Activated naive CD4-positive, alpha-beta T cell treated with Interleukin-2 at 50 U/mL for 16 hours (primary cell): Measurements from ENCODE around the gene ZNF18.
"Not testable (repeated sequence)": the region's sequence is repeated elsewhere in the genome, so short reads cannot be mapped to it uniquely, and the experiment has no call there.

Experiments used
- DNase-seq: peaks from one replicate; pipeline ENCODE4 v3.0.0-alpha.2; 2020

The ZNF18 gene

DNA sequence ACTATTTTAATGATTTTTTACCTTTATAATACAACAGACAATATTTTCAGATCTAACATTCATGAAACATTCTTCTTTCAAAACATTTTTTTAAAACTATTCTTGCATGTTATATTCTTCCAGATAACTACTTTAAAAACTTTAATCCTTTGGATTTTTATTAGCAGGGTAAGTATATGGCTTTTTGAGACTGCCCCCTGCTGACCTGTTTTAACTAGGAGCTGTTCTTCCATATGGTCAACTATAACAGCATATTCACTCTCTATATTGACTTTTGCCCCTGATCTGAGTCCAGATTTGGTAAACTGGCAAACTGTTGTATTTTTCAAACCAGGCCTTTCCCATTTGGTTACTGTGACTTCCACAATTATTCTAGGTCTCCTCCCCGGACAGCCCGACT is 16.5 kb downstream of the ZNF18 start:
- DNase-seq, result no peak

DNA sequence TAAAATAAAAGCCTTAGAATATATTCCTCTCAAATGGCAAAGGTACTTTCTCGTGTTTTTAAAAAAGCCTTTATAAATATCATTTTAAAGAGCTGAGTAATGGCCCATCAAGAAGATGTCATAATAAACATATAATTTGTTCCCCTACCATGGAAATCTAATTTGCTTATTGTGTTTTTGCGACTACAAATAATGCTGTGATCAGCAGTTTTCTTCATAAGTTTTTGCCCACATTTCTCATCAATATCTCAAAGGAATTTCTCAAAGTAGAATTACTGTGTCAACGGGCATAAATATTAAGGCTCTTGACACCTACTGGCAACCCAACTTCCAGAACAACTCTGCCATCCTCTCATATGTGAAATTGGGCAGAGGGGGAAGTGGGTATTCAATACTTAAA is 17.5 kb downstream of the ZNF18 start:
- DNase-seq, result no peak

GRCh38 chr17:11972741-11973140 is 24.5 kb downstream of the ZNF18 start:
- DNase-seq, result not testable (repeated sequence)

DNA sequence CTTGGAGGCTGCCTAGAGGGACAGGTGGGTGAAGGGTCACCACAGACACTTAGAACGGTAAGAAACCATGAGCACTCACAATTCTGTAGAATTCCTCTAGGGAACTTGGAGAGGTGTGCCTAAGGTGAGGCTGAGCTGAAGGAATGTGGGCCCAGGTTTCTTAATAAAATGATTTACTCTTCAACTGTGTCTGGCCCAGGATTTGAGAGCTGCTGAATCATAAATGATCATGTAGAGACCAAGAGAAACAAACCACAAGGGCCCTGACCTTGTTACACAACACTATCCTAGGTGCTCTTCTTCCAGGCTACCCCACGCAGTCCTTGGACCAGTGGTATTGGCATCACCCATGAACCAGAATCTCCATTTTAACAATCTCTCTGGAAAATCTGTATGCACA is 27.7 kb downstream of the ZNF18 start:
- no peak for DNase-seq

GRCh38 chr17:11954936-11955335 is 42.3 kb downstream of the ZNF18 start:
- DNase-seq, result no peak

DNA sequence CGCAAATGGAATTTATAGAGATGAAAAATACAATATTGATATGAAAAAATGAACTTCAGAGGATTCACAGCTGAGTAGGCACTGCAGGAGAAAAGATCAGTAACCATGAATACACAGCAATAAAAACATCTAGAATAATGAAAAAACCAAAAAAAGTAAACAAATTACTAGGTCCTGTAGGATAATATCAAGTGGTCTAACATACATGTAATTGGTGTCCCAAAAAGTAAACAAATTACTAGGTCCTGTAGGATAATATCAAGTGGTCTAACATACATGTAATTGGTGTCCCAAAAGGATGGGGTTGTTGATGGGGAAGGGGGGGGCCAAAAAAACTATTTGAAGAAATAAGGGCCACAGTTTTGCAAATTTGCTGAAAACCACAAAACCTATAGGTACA is 43.4 kb downstream of the ZNF18 start:
- DNase-seq, result no peak

DNA sequence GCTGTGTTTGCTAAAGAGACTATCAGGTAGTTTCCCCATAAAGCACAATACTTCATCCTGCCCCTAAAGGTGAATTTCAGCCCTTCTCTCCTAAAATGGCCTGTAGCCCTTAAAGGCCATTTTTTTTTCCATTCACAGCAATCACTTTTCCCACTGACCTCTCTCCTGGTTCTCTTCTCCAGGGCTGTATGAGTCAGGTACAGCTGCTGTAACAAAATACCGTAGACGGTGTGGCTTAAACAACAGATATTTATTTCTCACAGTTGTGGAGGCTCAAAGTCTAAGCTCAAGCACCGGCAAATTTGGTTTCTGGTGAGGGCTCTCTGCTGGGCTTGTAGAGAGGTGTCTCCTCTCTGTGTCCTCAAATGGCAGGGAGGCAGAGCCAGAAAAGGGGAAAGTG is 44.7 kb downstream of the ZNF18 start:
- DNase-seq, result no peak

DNA sequence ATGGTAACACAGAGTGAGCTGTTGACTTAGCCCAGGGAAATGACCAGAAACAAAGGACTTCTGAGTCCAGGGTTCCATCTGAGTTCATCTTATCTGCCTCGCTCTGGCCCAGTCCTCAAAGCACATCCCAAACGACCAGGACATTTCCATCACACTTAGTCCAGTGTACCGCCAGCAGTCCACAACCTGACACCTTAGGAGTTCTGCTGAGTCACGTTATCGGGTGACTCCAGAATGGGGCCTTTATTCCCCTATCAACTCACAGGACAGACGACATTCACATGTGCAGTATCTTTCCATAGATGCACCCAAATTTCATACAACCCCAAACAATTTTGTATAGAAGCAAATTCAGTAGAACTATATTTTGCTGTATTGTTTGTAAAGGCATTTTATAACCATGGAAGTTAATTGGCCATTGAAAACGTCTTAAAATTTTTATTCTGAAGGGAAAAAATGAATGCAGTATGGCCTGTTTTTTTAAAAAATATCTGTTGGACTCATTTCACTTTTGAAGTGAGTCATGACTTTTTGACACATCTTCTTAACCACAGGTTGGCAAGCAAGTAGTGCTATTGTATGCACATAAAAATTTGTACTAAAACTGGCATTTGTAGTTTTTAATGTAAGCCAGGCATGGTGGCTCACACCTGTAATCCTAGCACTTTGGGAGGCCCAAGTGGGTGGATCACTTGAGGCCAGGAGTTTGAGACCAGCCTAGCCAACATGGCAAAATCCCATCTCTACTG is 46.3 kb downstream of the ZNF18 start:
- DNase-seq, result no peak

DNA sequence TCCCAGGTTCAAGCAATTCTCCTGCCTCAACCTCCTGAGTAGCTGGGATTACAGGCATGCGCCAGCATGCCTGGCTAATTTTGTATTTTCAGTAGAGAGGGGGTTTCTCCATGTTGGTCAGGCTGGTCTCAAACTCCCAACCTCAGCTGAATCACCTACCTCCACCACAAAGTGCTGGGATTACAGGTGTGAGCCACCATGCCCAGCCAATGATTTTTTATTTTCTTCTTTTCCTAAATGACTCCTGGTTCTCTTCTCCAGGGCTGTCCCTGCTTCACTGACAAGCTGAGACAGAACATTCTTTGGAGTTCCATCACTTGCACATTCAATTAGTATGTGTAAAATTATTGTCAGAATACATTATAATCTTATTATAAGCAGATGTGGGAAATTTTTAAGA is 47.7 kb downstream of the ZNF18 start:
- DNase-seq, result not testable (repeated sequence)

GRCh38 chr17:11948789-11949188 is 48.5 kb downstream of the ZNF18 start:
- no peak for DNase-seq

DNA sequence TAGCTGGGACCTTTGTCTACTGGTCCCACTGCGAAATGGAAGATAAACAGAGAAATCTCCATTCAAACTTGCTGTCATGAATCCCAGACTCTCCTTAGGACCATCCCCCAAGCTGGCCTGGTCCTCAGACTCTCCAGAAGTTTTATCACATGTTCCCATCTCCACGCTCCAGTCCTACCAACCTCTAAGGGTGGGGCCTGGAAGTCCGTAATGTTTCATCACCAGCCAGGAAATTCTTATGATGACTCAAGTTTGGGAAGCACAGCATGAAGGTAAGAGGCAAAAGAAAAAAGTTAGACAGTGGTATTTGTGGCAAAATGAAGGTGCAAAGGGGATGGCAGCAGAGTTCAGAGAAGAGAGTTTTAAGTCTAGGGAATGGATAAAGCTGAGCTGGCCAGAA is 52.7 kb downstream of the ZNF18 start:
- no peak for DNase-seq

GRCh38 chr17:11943759-11944347 is 53.4 kb downstream of the ZNF18 start:
- no peak for DNase-seq

DNA sequence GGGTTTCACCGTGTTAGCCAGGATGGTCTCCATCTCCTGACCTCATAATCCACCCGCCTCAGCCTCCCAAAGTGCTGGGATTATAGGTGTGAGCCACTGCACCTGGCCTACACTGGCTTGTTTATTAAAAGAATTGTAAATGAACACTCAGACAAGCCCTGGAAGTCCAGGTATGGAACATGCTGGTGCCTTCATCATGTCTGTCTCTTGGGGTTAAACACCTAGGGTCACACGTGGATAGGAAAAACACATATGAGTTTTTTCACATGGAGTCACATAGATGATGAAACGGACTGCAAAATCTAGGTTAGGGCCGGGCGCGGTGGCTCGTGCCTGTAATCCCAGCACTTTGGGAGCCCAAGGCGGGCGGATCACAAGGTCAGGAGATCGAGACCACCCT is 54.2 kb downstream of the ZNF18 start:
- not testable (repeated sequence) for DNase-seq

DNA sequence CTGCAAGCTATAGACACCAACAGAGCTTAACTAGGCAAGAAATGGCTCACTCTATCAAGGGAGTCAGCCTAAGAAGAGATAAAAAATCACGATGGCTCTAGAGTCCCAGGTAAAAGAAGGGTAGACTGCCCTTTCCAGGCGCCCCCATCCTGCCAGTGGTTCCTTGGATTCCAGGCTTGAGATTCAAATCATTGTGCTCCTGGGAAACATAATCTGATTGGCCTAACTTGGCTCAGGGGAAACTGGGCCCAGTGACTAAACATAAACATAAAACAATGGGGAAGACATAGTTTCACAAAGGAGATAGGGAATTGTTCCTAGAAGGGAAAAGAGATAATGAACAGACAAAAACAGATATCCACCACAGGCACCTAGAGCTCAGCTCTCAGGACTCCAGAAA is 56.4 kb downstream of the ZNF18 start:
- DNase-seq, result no peak

- DNase-seq, result no peak
Measured at GRCh38 chr17:11935734-11936406, 61.4 kb downstream of the ZNF18 start.

GRCh38 chr17:11932337-11932898 is 64.9 kb downstream of the ZNF18 start:
- DNase-seq, result no peak

- DNase-seq, result no peak
Measured at GRCh38 chr17:11928436-11928835, 68.8 kb downstream of the ZNF18 start.
